Colon (tissue), 2 donors: ENCODE data around the gene MNX1.

Source experiments
- FAIRE-seq: peaks from 2 replicates; lab custom pipeline; 2012; peaks lifted over from hg19 to GRCh38; lab: Jason Lieb, UNC
- donor health status: control.
- donor health status: control.

Gene MNX1

GRCh38 chr7:157010588-157011332 lies at the start of gene MNX1:
Gene MNX1 (minus strand): TSS chr7:157010663. CDS start chr7:157010350, 313 bp downstream.
- FAIRE-seq = no peak

- no peak for FAIRE-seq
Observed at GRCh38 chr7:157059534-157059933, 49.1 kb upstream of the MNX1 start.

DNA sequence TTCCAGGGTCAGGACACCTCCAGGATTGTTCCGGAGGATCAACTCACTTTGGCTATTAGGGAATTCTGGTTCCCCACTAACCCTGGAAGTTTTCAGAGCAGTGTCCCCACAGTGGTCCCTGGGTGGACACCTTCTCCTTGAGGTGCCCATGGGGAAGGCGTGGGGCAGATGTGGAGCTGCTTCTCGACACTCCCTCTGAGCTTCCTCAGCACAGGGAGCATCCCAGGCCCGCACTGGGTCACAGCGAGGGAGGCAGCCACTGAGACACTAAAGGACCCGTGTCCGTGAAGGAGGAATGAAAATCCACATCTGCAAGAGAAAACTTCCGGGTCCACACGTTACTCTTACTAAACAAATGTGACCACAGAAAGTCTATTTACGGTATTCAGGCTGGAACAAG lies 48.2 kb upstream of the MNX1 start:
- FAIRE-seq = no peak

GRCh38 chr7:157058068-157058467 lies 47.6 kb upstream of the MNX1 start:
- FAIRE-seq = no peak

- FAIRE-seq = no peak
Observed at GRCh38 chr7:157056957-157057902, 46.8 kb upstream of the MNX1 start.

DNA sequence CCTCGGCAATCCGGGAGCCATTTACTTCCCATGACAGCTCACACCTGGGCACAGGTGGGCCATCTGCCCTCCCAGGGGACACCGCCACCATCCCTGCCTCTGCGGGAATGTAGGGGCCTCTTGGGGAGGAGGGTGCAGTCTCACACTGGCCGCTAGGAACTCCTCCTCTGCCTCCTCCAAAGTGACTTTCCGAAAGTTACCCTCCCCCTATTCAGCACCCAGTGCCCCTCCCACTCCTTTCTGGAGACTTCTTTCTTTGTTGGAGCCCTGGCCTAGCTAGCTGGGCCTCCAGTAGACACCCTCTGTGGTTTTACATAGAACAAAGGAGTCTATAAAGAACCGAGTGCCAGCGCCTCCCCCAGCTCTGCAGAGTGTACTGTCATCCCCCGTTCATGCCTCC lies 45.8 kb upstream of the MNX1 start:
- FAIRE-seq = no peak

GRCh38 chr7:157054927-157055326 lies 44.5 kb upstream of the MNX1 start:
- no peak for FAIRE-seq

- FAIRE-seq = no peak
Observed at GRCh38 chr7:157053118-157053517, 42.7 kb upstream of the MNX1 start.

DNA sequence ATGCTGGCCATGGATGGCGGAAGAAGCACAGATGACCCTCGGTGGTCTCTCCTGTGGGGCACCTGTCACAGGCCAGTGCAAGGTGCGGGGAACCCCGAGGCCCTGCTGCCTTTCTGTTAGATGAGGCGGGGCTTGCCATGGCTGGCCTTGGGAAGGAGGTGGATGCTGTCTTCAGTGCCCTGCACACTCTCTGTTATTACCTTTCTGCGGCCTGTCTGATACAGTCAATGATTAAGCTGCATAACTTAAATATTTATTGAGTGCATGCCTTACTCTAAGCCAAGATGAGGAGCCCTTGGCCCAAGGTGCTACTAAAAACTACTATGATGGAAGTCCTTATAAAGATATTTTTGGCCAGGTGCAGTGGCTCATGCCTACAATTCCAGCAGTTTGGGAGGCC lies 36.7 kb upstream of the MNX1 start:
- no peak for FAIRE-seq

- no peak for FAIRE-seq
Observed at GRCh38 chr7:157046681-157047080, 36.2 kb upstream of the MNX1 start.

DNA sequence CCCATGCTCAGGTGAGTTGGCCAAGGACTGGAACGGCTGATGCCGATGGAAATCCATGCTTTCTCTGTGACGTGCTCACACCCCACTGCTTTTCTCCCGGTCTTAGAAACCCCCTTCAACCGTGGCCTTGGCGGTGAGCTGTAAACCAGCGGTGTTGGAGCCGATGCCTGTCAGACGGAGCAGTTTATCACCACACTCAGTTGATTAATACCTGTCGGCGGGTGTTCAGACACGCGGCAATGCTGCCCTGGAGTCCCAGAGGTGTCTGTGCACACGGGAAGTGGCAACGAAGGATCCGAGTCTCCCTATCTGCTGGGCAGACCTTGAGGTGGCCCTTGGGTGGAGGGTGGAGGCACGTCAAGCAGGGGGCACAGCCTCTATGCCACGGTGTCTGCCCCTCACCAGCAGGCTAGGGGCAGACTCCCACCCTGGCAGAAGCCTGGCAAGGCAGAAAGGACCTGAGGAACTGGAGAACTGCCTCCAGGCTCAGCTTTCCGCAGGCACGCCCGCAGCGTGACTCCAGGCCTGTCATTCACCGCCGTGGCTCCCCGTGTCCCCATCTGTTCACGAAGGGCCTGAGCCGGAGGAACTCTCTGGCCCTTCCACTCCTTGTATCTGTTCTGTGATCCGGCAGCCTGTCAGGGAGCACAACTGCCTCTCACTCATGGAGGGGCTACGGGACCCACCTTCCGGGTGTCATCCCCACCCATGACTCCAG lies 34.6 kb upstream of the MNX1 start:
- no peak for FAIRE-seq

- FAIRE-seq = no peak
Observed at GRCh38 chr7:157044147-157044687, 33.8 kb upstream of the MNX1 start.

DNA sequence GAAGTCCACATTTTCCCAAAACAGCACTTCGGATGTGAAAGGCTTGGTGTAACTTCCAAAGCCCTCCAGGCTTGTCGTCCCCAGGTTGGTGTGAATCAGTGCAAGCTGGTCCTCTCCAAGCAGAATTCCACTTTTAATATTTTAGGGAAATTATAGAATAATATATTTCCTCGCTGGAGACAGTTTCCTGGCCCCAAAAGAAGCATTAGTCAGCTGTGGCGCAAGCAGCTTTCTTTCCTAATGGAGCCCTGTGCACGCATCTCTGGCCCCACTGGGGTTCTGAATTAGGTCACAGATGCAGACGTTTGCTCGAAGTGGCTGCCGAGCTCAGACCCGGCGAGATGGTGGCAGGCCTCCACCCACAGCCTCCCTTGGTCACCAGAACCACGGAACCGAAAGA lies 33.3 kb upstream of the MNX1 start:
- no peak for FAIRE-seq

DNA sequence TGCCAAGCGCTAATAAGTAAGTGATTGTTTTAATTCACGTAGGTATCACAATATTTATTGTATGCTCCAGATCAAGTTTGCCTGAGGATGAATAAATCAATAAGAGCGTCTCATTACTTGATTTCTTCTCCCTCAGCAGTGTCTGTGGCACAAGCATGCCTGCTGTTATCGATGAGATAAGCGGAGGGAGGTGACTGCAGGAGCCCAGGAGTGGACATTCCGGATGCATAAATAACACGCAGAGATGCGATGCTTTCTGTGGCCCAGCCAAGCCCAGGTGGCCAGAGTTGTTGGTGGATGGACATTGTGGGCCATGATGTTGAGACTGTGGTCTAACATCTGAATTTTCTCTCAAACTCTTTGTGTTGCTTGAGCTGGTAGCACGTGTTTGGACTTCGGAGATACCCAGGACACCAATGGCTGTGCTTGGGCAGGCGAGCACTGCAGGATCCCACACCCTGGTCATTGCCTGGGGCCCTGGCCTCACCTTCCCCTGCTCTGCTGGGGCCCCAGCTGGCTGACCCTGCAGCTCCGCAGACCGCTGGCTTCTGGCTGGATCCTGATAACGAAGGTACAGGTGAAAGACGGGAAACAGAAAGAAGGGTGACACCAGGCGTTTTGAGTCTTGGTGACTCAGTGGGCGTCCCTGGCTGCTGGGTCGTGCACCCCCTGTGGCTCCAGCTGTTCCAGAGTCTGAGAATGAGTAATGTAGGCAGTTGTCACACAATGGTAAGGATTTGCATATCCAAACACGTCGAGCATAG lies 31.2 kb upstream of the MNX1 start:
- no peak for FAIRE-seq

DNA sequence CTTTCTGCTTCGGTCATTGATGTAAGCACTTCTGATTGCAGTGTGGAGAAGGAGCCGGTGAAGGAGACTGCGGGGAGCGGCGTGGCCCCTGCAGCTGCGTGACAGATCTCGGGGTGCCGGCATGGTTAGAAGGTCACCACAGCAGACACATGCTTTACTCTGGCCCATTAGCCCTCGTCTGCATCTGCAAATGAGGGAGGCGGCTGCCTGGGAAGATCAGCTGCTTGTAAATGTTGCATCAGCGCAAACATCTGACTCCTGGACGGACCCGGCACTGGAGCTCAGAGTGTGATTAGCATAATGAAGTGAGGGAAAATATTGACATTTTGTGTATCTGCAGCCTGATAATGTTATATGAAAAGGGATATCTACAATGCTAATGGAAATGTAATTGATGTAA lies 30.5 kb upstream of the MNX1 start:
- FAIRE-seq = no peak

GRCh38 chr7:157037635-157038034 lies 27.2 kb upstream of the MNX1 start:
- FAIRE-seq = no peak

DNA sequence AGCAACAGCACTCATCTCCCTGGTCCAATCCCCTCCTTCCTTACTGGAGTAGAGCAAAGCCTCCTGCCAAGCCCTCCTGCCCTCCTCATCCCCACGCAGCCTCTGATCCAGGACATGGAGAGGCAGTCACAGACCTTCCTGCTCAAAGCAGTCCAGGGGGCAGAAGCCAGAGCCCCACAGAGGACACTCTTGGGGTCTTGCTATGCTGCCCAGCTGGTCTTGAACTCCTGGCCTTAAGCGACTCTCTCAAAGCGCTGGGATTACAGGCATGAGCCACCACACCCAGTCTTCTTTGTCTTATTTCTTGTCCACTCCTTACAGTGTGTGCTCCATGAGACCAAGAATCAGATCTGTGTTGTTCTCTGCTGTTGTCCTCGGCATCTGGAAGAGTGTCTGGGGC lies 26.6 kb upstream of the MNX1 start:
- FAIRE-seq = no peak

GRCh38 chr7:157035979-157036378 lies 25.5 kb upstream of the MNX1 start:
- FAIRE-seq = no peak

- no peak for FAIRE-seq
Observed at GRCh38 chr7:157035302-157035701, 24.8 kb upstream of the MNX1 start.

GRCh38 chr7:157033483-157034473 lies 23.3 kb upstream of the MNX1 start:
- FAIRE-seq = no peak
